Fibroblast of skin of right quadriceps (primary cell): Measurements from ENCODE around the gene UPF1.
A peak's percentile ranks its signal among the peaks of the same experiment; 100 is the strongest.
"Not testable (repeated sequence)": the region's sequence is repeated elsewhere in the genome, so short reads cannot be mapped to it uniquely, and the experiment has no call there.

ENCODE experiments used
- DNase-seq: peaks from one replicate; pipeline ENCODE4 v3.0.0-alpha.2; 2013

UPF1 gene

GRCh38 chr19:18900700-18901481 is 69.1 kb downstream of the UPF1 start:
- no peak for DNase-seq

- DNase-seq: no peak
These were observed 69.7 kb downstream of the UPF1 start for GRCh38 chr19:18901491-18901890.

- DNase-seq: not testable (repeated sequence)
These were observed 70.8 kb downstream of the UPF1 start for GRCh38 chr19:18902519-18902918.

GRCh38 chr19:18903156-18904037 is 71.6 kb downstream of the UPF1 start:
- no peak for DNase-seq

- DNase-seq: no peak
These were observed 72.7 kb downstream of the UPF1 start for GRCh38 chr19:18904334-18905057.

GRCh38 chr19:18905058-18905456 is 73.3 kb downstream of the UPF1 start:
- no peak for DNase-seq

- no peak for DNase-seq
These were observed 73.9 kb downstream of the UPF1 start for GRCh38 chr19:18905513-18906236.

- no peak for DNase-seq
These were observed 75.1 kb downstream of the UPF1 start for GRCh38 chr19:18906605-18907519.

- DNase-seq: no peak
These were observed 77.3 kb downstream of the UPF1 start for GRCh38 chr19:18908917-18909619.

GRCh38 chr19:18910010-18910409 is 78.3 kb downstream of the UPF1 start:
- DNase-seq: no peak

- DNase-seq: no peak
These were observed 79.2 kb downstream of the UPF1 start for GRCh38 chr19:18910801-18911436.

GRCh38 chr19:18912933-18913332 is 81.2 kb downstream of the UPF1 start:
- no peak for DNase-seq

GRCh38 chr19:18913466-18913865 is 81.7 kb downstream of the UPF1 start:
- DNase-seq: no peak

- peak; percentile 22 for DNase-seq
These were observed 83.9 kb downstream of the UPF1 start for GRCh38 chr19:18915639-18916038.

GRCh38 chr19:18917593-18917992 is 85.8 kb downstream of the UPF1 start:
- DNase-seq: not testable (repeated sequence)
